Dorsolateral prefrontal cortex (tissue), 118 donors: ENCODE data around the gene DHPS. TPM values are rescaled to one million over a fixed set of nuclear protein-coding genes. Genes with fewer than 3 reads are reported as not detected.

Experiments
- total RNA-seq, 120 experiments: library from RNA; stranded (reverse); gene quantifications; one replicate each; pipeline versions ENCODE4 v1.2.3 to v1.2.4, GENCODE V29; 2022

DHPS gene
- total RNA-seq, 120 experiments from 2014 or later, result 79.8 to 142 (median 103) TPM

Other genes with a start within 250 kb of the DHPS start
- gene ZNF443, start 240.9 kb downstream of the DHPS start, total RNA-seq, result 1 to 10 TPM; 2.2 to 9.7 (median 5.7) TPM
- gene ZNF709, start 197.1 kb downstream of the DHPS start, total RNA-seq, result 10 to 100 TPM in 60 of 120 experiments, 1 to 10 TPM in 60; 4.7 to 18.1 (median 9.9) TPM
- 10 to 100 TPM; 10.2 to 25.8 (median 14.0) TPM for gene ZNF564, start 130.4 kb downstream of the DHPS start, total RNA-seq
- 10 to 100 TPM; 11.0 to 31.0 (median 19.9) TPM for gene ZNF490, start 71.1 kb downstream of the DHPS start, total RNA-seq
- 10 to 100 TPM; 21.1 to 51.1 (median 33.9) TPM for gene ZNF791, start 71.0 kb downstream of the DHPS start, total RNA-seq
- gene MAN2B1, start 15.1 kb downstream of the DHPS start, total RNA-seq, result 10 to 100 TPM; 16.5 to 62.2 (median 32.8) TPM
- gene WDR83, start 15.1 kb downstream of the DHPS start, total RNA-seq, result 10 to 100 TPM; 11.8 to 30.1 (median 19.5) TPM
- not detected for gene GNG14, start 6.1 kb upstream of the DHPS start, total RNA-seq
- 10 to 100 TPM in 16 of 120 experiments, 1 to 10 TPM in 104; 4.4 to 13.3 (median 8.2) TPM for gene FBXW9, start 14.8 kb upstream of the DHPS start, total RNA-seq
- 100 to 1,000 TPM; 125 to 233 (median 181) TPM for gene TNPO2, start 42.1 kb upstream of the DHPS start, total RNA-seq
- 100 to 1,000 TPM in 68 of 120 experiments, 10 to 100 TPM in 52; 70.9 to 152 (median 104) TPM for gene TRIR, start 52.8 kb upstream of the DHPS start, total RNA-seq
- 10 to 100 TPM; 44.1 to 94.0 (median 65.5) TPM for gene GET3, start 55.6 kb upstream of the DHPS start, total RNA-seq
- under 1 TPM in 9 of 120 experiments, not detected in 111; 0.24 to 0.53 (median 0.29) TPM for gene BEST2, start 69.9 kb upstream of the DHPS start, total RNA-seq
- gene HOOK2, start 93.7 kb upstream of the DHPS start, total RNA-seq, result 10 to 100 TPM; 23.0 to 79.0 (median 41.2) TPM
- gene JUNB, start 109.6 kb upstream of the DHPS start, total RNA-seq, result 100 to 1,000 TPM in 14 of 120 experiments, 10 to 100 TPM in 106; 14.0 to 268 (median 48.2) TPM
- 100 to 1,000 TPM; 234 to 491 (median 396) TPM for gene PRDX2, start 119.9 kb upstream of the DHPS start, total RNA-seq
- 1 to 10 TPM in 86 of 120 experiments, under 1 TPM in 8, not detected in 26; 0.63 to 7.4 (median 2.4) TPM for gene THSD8, start 120.2 kb upstream of the DHPS start, total RNA-seq
- 10 to 100 TPM in 10 of 120 experiments, 1 to 10 TPM in 110; 1.6 to 13.4 (median 6.0) TPM for gene RNASEH2A, start 124.7 kb upstream of the DHPS start, total RNA-seq
- gene RTBDN, start 152.7 kb upstream of the DHPS start, total RNA-seq, result 10 to 100 TPM in 91 of 120 experiments, 1 to 10 TPM in 29; 3.6 to 23.1 (median 12.0) TPM
- gene MAST1, start 156.6 kb upstream of the DHPS start, total RNA-seq, result 100 to 1,000 TPM in 108 of 120 experiments, 10 to 100 TPM in 12; 55.0 to 260 (median 142) TPM
- 10 to 100 TPM in 119 of 120 experiments, 1 to 10 TPM in 1; 9.5 to 33.1 (median 19.2) TPM for gene DNASE2, start 199.6 kb upstream of the DHPS start, total RNA-seq
- under 1 TPM in 24 of 120 experiments, not detected in 96; 0.24 to 0.88 (median 0.38) TPM for gene KLF1, start 205.3 kb upstream of the DHPS start, total RNA-seq
- gene GCDH, start 209.3 kb upstream of the DHPS start, total RNA-seq, result 10 to 100 TPM; 23.6 to 60.7 (median 37.1) TPM
- gene SYCE2, start 237.4 kb upstream of the DHPS start, total RNA-seq, result 1 to 10 TPM in 12 of 120 experiments, under 1 TPM in 19, not detected in 89; 0.32 to 2.1 (median 0.88) TPM